GM10266 (cell line): ENCODE results near the gene KLHL30.

Source experiments
- DNase-seq: peaks from one replicate; pipeline ENCODE4 v3.0.0; 2012; ENCODE audit errors: extremely low spot score
- TF ChIP-seq, protein P1 (sequence below): IDR thresholded peaks from 2 replicates; pipeline ENCODE4 v1.5.1; 2012; ENCODE audit warnings: mild to moderate bottlenecking, low read depth; ENCODE audit not compliant: control insufficient read depth, insufficient read depth; ENCODE audit errors: missing control alignments

The KLHL30 gene

DNA sequence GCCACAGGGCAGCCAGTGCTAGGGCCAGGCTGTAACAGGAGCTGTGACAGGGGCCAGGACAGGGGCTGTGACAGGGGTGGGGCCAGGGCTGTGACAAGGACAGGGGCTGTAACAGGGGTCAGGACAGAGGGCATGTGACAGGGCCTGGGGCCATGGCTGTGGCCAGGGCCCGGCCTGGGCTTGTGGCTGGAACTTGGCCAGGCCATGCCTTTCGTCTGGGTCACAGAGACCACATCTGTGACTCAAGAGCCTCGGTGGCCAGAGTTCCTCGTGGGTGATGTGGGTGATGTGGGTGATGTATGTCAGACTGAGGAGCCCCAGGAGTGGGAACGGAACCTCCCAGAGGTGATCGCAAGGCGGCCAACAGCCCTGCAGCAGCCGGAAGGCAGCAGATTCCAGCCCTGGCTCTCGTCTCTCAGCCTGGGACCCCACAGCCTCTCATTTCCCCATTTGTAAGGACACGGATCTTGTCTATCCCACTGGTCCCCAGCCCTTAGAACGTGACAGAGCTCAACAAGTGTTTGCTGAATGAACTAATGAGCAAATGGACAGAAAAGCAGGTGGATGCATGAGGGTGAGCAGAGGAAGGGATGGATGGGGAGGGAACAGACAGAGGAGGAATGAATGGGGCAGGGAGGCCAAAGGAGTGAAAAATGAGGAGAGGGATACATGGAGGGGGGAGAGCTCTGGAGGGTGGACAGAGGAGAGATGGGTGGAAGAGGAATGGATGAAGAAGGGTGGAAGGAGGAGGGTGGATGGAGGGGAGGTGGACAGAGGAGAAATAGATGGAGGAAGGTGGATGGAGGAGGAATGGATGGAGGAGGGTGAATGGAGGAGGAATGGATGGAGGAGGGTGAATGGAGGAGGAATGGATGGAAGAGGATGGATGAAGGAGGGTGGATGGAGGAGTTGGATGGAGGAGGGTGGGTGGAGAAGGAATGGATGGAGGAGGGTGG, 21.0 kb upstream of the KLHL30 start:
- no peak for DNase-seq
- TF ChIP-seq, protein P1, sequence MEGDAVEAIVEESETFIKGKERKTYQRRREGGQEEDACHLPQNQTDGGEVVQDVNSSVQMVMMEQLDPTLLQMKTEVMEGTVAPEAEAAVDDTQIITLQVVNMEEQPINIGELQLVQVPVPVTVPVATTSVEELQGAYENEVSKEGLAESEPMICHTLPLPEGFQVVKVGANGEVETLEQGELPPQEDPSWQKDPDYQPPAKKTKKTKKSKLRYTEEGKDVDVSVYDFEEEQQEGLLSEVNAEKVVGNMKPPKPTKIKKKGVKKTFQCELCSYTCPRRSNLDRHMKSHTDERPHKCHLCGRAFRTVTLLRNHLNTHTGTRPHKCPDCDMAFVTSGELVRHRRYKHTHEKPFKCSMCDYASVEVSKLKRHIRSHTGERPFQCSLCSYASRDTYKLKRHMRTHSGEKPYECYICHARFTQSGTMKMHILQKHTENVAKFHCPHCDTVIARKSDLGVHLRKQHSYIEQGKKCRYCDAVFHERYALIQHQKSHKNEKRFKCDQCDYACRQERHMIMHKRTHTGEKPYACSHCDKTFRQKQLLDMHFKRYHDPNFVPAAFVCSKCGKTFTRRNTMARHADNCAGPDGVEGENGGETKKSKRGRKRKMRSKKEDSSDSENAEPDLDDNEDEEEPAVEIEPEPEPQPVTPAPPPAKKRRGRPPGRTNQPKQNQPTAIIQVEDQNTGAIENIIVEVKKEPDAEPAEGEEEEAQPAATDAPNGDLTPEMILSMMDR: no peak

- DNase-seq: no peak
- TF ChIP-seq, protein P1: no peak
Observed at GRCh38 chr2:238119756-238120462, 18.6 kb upstream of the KLHL30 start.

DNA sequence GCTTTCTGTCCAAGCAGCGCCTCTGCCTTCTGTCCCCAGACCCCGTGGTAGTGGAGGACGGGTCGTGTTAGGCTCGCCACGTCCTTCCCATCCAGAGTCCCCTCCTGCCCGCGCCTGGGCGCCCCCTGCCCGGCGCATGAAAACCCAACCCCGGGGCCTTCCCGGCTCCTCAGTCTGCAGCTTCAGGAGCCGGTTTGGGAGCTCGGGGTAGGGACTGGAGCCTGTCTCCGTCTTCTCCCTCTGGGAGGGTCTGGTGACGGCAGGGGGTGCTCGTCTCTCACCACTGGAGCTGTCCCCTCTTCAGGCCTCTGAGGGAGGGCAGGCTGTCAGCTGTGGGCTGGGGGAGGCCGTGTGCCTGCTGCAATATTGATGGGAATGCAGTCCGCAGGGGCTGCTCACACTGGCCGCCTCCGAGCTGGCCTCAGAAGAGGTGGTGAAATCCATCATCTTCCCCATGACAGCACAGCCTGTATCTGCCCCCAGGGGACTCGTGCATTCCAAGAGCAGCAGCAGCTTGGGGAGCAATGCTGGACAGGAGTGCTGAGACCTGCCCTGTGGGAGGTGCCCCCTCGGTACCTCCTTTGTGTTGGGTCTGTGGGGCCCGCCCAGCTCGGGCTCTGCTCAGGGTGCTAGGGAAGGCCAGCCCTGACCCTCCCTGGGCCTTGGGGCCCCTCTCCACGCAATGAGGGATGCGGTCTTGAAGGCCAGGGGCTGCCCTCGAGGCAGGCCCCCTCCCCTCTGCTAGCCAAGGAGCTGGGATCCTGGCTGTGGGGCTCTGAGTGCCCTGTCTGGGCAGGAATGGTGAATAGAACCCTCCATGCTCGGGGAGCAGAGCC, 17.8 kb upstream of the KLHL30 start:
- TF ChIP-seq, protein P1: no peak
- no peak for DNase-seq

GRCh38 chr2:238121511-238122286, 16.8 kb upstream of the KLHL30 start:
- TF ChIP-seq, protein P1: no peak
- no peak for DNase-seq

DNA sequence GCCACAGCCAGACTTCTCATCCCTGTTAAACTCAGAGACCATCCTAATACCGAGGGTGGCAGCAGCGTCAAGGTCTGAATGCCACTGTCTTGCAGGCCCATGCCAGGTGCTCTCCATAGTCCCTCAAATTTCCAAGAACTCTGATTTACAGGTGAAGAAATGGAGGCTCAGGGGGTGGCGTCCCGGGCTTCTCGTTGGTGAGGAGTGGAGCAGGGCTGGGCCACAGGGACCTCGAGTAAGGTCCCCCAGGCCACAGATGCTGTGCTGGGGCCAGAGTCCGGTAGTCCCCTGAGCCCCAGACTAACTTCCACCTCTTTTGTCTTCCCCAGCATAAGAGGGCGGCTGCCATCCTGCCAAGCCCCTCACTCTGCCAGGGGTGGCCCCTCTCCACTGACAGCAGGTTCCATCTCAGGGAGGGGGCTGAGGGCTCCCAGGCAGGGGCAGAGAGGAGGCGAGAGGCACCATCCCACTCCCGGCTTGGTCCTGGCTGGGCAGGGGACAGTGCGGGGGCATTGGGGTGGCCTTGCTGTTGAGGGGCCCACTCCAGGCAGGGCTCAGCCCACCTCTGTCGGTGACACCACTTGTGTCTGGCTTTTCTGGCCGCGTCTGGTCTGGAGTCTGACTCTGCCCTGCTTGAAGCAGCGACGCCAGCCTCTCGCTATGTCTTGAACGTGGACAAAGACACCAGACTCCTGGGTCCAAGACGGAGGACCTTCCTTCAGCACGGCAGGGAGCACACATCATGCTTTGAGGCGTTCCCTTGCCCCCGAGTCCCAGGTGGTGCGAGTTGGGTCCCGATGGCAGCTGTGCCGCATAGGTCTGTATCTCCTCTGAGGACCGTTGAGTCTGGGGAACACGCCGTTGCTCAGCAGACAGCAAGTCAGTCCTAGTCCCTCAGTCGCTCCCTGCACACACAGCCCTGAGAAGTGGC, 15.9 kb upstream of the KLHL30 start:
- TF ChIP-seq, protein P1: no peak

More for the DNA sequence above, 15.9 kb upstream of the KLHL30 start:
- DNase-seq: no peak
